IPS-15b (cell line): Measurements from ENCODE around the gene P2RX2.
A peak's percentile ranks its signal among the peaks of the same experiment; 100 is the strongest.

Experiments
- H3K27me3 ChIP-seq: one replicate; pipeline ENCODE4 v1.6.1; 2013; ENCODE audit warnings: low read length; ENCODE audit not compliant: control insufficient read depth, insufficient read depth
- H3K36me3 ChIP-seq: one replicate; pipeline ENCODE4 v1.6.1; 2013; ENCODE audit warnings: low read length; ENCODE audit not compliant: control insufficient read depth, insufficient read depth
- H3K4me1 ChIP-seq: one replicate; pipeline ENCODE4 v1.6.1; 2013; ENCODE audit warnings: mild to moderate bottlenecking, low read length; ENCODE audit not compliant: control insufficient read depth, insufficient read depth
- H3K4me3 ChIP-seq: one replicate; pipeline ENCODE4 v1.5.1; 2013; ENCODE audit warnings: low read depth, low read length
- H3K9ac ChIP-seq: one replicate; pipeline ENCODE4 v1.6.1; 2013; ENCODE audit warnings: low read depth, mild to moderate bottlenecking, low read length
- H3K9me3 ChIP-seq: one replicate; pipeline ENCODE4 v1.6.1; 2013; ENCODE audit warnings: mild to moderate bottlenecking, low read length; ENCODE audit not compliant: control insufficient read depth, insufficient read depth

P2RX2 gene

GRCh38 chr12:132617822-132618682, 524 bp upstream of the P2RX2 start:
- H3K9me3 ChIP-seq, result peaks cover 6% of the 10 kb centered on the region
- peaks cover 4% of the 10 kb centered on the region for H3K36me3 ChIP-seq
- H3K27me3 ChIP-seq, result peaks cover 52% of the 10 kb centered on the region
- H3K4me1 ChIP-seq, result no peaks in the 10 kb centered on the region
- H3K4me3 ChIP-seq, result peak overlapping the region; percentile 35
- no peak overlapping the region for H3K9ac ChIP-seq

GRCh38 chr12:132619071-132619385, 452 bp downstream of the P2RX2 start:
- Histone ChIP-seq H3K9ac (no peak overlapping the region), H3K36me3 (peaks cover 11% of the 10 kb centered on the region), H3K9me3 (peaks cover 6% of the 10 kb centered on the region), H3K4me3 (no peak overlapping the region), H3K27me3 (peaks cover 46% of the 10 kb centered on the region), H3K4me1 (no peaks in the 10 kb centered on the region)

GRCh38 chr12:132619386-132620112, 973 bp downstream of the P2RX2 start:
- Histone ChIP-seq H3K36me3 (peaks cover 16% of the 10 kb centered on the region), H3K27me3 (peaks cover 43% of the 10 kb centered on the region), H3K9me3 (peaks cover 6% of the 10 kb centered on the region), H3K4me1 (no peaks in the 10 kb centered on the region), H3K9ac (no peak overlapping the region), H3K4me3 (no peak overlapping the region)

GRCh38 chr12:132620113-132620898, 1.7 kb downstream of the P2RX2 start:
- Histone ChIP-seq H3K4me1 (no peaks in the 10 kb centered on the region), H3K9ac (no peak overlapping the region), H3K4me3 (no peak overlapping the region), H3K36me3 (peaks cover 23% of the 10 kb centered on the region), H3K27me3 (peaks cover 35% of the 10 kb centered on the region), H3K9me3 (peaks cover 6% of the 10 kb centered on the region)

- H3K9me3 ChIP-seq, result peaks cover 6% of the 10 kb centered on the region
- H3K36me3 ChIP-seq, result peaks cover 31% of the 10 kb centered on the region
- no peaks in the 10 kb centered on the region for H3K4me1 ChIP-seq
- H3K27me3 ChIP-seq, result peaks cover 28% of the 10 kb centered on the region
- H3K4me3 ChIP-seq, result no peak overlapping the region
- H3K9ac ChIP-seq, result no peak overlapping the region
These were observed 2.5 kb downstream of the P2RX2 start for GRCh38 chr12:132620899-132621656.

- Histone ChIP-seq H3K4me3 (no peak overlapping the region), H3K9me3 (peaks cover 4% of the 10 kb centered on the region), H3K9ac (no peak overlapping the region), H3K36me3 (peaks cover 31% of the 10 kb centered on the region), H3K27me3 (peaks cover 20% of the 10 kb centered on the region), H3K4me1 (no peaks in the 10 kb centered on the region)
These were observed 3.3 kb downstream of the P2RX2 start for GRCh38 chr12:132621657-132622435.

GRCh38 chr12:132622437-132623071, 4.0 kb downstream of the P2RX2 start:
- peaks cover 31% of the 10 kb centered on the region for H3K36me3 ChIP-seq
- no peaks in the 10 kb centered on the region for H3K4me1 ChIP-seq
- peaks cover 4% of the 10 kb centered on the region for H3K9me3 ChIP-seq
- H3K4me3 ChIP-seq, result no peak overlapping the region
- H3K27me3 ChIP-seq, result peaks cover 13% of the 10 kb centered on the region
- H3K9ac ChIP-seq, result no peak overlapping the region

GRCh38 chr12:132623072-132623869, 4.7 kb downstream of the P2RX2 start:
- Histone ChIP-seq H3K9ac (no peak overlapping the region), H3K36me3 (peaks cover 31% of the 10 kb centered on the region), H3K4me1 (no peaks in the 10 kb centered on the region), H3K9me3 (no peaks in the 10 kb centered on the region), H3K4me3 (no peak overlapping the region), H3K27me3 (peaks cover 7% of the 10 kb centered on the region)

- H3K9ac ChIP-seq, result no peak overlapping the region
- H3K9me3 ChIP-seq, result no peaks in the 10 kb centered on the region
- H3K4me3 ChIP-seq, result no peak overlapping the region
- H3K36me3 ChIP-seq, result peaks cover 36% of the 10 kb centered on the region
- H3K4me1 ChIP-seq, result no peaks in the 10 kb centered on the region
- H3K27me3 ChIP-seq, result peaks cover 7% of the 10 kb centered on the region
These were observed 5.7 kb downstream of the P2RX2 start for GRCh38 chr12:132624186-132624855.
